Measurements from ENCODE around the gene GJB1. TPM values are rescaled to one million over a fixed set of nuclear protein-coding genes. Genes with fewer than 3 reads are reported as not detected.

GJB1 gene
- 10 to 100 TPM; 24.2 to 78.9 (median 58.2) TPM for total RNA-seq
- long read RNA-seq, donor 1, transcript GJB1-207 (2 exons, 1,603 nt): major isoform, 28 of 30 reads
- long read RNA-seq, donor 1, partial matches to known transcripts: 0 of 30 reads
- long read RNA-seq, donor 1, other reads (novel, unspliced or antisense): 1 of 30 reads
- long read RNA-seq, donor 2, transcript GJB1-207 (2 exons, 1,603 nt): major isoform, 30 of 42 reads
- long read RNA-seq, donor 2, partial matches to known transcripts: 12 of 42 reads
- long read RNA-seq, donor 2, other reads (novel, unspliced or antisense): 0 of 42 reads

DNA sequence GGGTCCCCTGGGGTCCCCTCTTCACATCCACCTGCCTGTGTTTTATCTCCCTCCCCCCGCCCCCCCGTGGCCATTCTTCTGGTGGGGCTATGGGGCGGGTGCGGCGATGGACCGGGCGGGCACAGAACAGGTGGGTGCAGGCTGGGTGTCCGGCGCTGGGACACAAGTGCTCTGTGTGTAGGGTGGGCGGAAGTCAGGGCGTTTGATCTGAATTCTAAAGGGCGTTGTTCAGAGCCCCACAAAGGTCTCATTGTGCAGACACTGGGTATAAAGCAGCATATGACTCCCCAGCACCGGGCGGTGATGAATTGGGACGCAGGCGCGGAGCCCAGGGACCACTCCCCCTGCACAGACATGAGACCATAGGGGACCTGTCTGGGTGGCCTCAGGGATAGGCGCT, at the start of gene GJB1:
TSS of gene GJB1 (plus strand) at position 296 of the 400 bp plus-strand sequence. CDS start 484 bp downstream, outside the sequence.
- intact Hi-C loops (cut with DNase I, micrococcal nuclease): no loop called here
- no peak for DNase-seq
- no peak for ATAC-seq

GRCh38 chrX:71173440-71173839, 49.6 kb upstream of the GJB1 start:
- Histone ChIP-seq H3K36me3 (ENCODE audit: low read depth) (no peaks in the 10 kb centered on the region), H3K9me3 (no peaks in the 10 kb centered on the region), H3K4me1 (ENCODE audit: low read depth) (no peaks in the 10 kb centered on the region), H3K4me3 (no peak overlapping the region)
- DNase-seq: no peak
- TF ChIP-seq, protein P1, sequence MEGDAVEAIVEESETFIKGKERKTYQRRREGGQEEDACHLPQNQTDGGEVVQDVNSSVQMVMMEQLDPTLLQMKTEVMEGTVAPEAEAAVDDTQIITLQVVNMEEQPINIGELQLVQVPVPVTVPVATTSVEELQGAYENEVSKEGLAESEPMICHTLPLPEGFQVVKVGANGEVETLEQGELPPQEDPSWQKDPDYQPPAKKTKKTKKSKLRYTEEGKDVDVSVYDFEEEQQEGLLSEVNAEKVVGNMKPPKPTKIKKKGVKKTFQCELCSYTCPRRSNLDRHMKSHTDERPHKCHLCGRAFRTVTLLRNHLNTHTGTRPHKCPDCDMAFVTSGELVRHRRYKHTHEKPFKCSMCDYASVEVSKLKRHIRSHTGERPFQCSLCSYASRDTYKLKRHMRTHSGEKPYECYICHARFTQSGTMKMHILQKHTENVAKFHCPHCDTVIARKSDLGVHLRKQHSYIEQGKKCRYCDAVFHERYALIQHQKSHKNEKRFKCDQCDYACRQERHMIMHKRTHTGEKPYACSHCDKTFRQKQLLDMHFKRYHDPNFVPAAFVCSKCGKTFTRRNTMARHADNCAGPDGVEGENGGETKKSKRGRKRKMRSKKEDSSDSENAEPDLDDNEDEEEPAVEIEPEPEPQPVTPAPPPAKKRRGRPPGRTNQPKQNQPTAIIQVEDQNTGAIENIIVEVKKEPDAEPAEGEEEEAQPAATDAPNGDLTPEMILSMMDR (IDR thresholded peaks at IDR 0.05): no peak
- intact Hi-C loops (cut with DNase I, micrococcal nuclease): no loop called here
- ATAC-seq: no peak

More for the DNA sequence above, at the start of gene GJB1:
- Histone ChIP-seq H3K4me1 (ENCODE audit: low read depth) (no peaks in the 10 kb centered on the region), H3K9me3 (no peaks in the 10 kb centered on the region), H3K36me3 (ENCODE audit: low read depth) (no peaks in the 10 kb centered on the region), H3K4me3 (no peak within 1 kb of the TSS)
- TF ChIP-seq, protein P1 (IDR thresholded peaks at IDR 0.05): no peak

GRCh38 chrX:71174795-71175194, 48.2 kb upstream of the GJB1 start:
- TF ChIP-seq, protein P1 (IDR thresholded peaks at IDR 0.05): no peak
- no peak overlapping the region for H3K4me3 ChIP-seq
- no peaks in the 10 kb centered on the region for H3K4me1 ChIP-seq (ENCODE audit: low read depth)
- no peak for ATAC-seq
- H3K36me3 ChIP-seq (ENCODE audit: low read depth): no peaks in the 10 kb centered on the region
- no peak for DNase-seq
- intact Hi-C loops (cut with DNase I, micrococcal nuclease): no loop called here
- H3K9me3 ChIP-seq: no peaks in the 10 kb centered on the region

- intact Hi-C loops (cut with DNase I, micrococcal nuclease): no loop called here
These were observed 47.5 kb upstream of the GJB1 start for GRCh38 chrX:71175531-71175930.

GRCh38 chrX:71177327-71177726, 45.7 kb upstream of the GJB1 start:
- Histone ChIP-seq H3K4me3 (no peak overlapping the region), H3K36me3 (ENCODE audit: low read depth) (no peaks in the 10 kb centered on the region), H3K4me1 (ENCODE audit: low read depth) (no peaks in the 10 kb centered on the region), H3K9me3 (no peaks in the 10 kb centered on the region)
- DNase-seq (no peak), ATAC-seq (no peak)
- TF ChIP-seq, protein P1 (IDR thresholded peaks at IDR 0.05): no peak
- intact Hi-C loops (cut with DNase I, micrococcal nuclease): no loop called here

More at GRCh38 chrX:71175531-71175930, 47.5 kb upstream of the GJB1 start:
- Histone ChIP-seq H3K4me1 (ENCODE audit: low read depth) (no peaks in the 10 kb centered on the region), H3K9me3 (no peaks in the 10 kb centered on the region), H3K4me3 (no peak overlapping the region), H3K36me3 (ENCODE audit: low read depth) (no peaks in the 10 kb centered on the region)
- ATAC-seq (no peak), DNase-seq (no peak)
- TF ChIP-seq, protein P1 (IDR thresholded peaks at IDR 0.05): no peak

All from mucosa of descending colon (tissue), 3 donors.